ENCODE results near the gene LRBA. TPM values are rescaled to one million over a fixed set of nuclear protein-coding genes. Genes with fewer than 3 reads are reported as not detected.

The LRBA gene
- total and polyA plus RNA-seq, 9 donors = 9.7 to 49.2 (median 30.4) TPM

DNA sequence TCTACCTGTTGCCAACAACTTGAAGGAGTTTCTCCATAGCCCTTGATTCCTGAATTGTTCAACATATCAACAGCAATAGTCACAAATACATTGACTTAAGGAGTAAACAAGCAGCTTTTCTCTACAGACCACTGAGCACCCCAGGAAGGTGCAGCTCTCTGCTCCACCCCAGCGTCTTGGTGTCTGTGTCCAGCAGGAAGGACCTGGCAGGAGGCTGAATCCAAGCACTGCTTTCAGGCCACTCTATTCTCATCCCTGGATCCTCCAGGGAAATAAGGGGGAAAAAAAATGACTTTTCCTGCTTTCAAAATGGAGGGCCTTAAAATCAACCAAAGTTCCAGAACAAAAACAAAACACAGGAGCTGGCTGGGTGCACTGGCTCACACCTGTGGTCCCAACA, 593.5 kb downstream of the LRBA start:
- no peaks in the 10 kb centered on the region for H3K36me3 ChIP-seq
- no peak for DNase-seq
- no peak overlapping the region for H3K27ac ChIP-seq
- H3K4me1 ChIP-seq (ENCODE audit: insufficient read depth) = no peaks in the 10 kb centered on the region
- H3K9me3 ChIP-seq = no peaks in the 10 kb centered on the region
- TF ChIP-seq EP300 (IDR thresholded peaks at IDR 0.05) (no peak), CTCF (IDR thresholded peaks at IDR 0.05) (no peak), POLR2A (IDR thresholded peaks at IDR 0.05) (no peak)
- WGBS, 3 donors = 75 to 89% (median 85%) methylated on average over 1 of the region's 1 CpG
- intact Hi-C loops (cut with DNase I) = no loop called here
- H3K27me3 ChIP-seq = no peaks in the 10 kb centered on the region
- H3K4me3 ChIP-seq = no peak overlapping the region

- Histone ChIP-seq H3K4me1 (ENCODE audit: insufficient read depth) (no peaks in the 10 kb centered on the region), H3K4me3 (no peak overlapping the region), H3K9me3 (no peaks in the 10 kb centered on the region), H3K27me3 (no peaks in the 10 kb centered on the region), H3K36me3 (no peaks in the 10 kb centered on the region), H3K27ac (no peak overlapping the region)
- WGBS, 3 donors = 95 to 97% (median 96%) methylated on average over 4 of the region's 4 CpGs
- intact Hi-C loops (cut with DNase I) = no loop called here
- DNase-seq = no peak
- TF ChIP-seq EP300 (IDR thresholded peaks at IDR 0.05) (no peak), POLR2A (IDR thresholded peaks at IDR 0.05) (no peak), CTCF (IDR thresholded peaks at IDR 0.05) (no peak)
Observed at GRCh38 chr4:150419939-150420338, 595.1 kb downstream of the LRBA start.

DNA sequence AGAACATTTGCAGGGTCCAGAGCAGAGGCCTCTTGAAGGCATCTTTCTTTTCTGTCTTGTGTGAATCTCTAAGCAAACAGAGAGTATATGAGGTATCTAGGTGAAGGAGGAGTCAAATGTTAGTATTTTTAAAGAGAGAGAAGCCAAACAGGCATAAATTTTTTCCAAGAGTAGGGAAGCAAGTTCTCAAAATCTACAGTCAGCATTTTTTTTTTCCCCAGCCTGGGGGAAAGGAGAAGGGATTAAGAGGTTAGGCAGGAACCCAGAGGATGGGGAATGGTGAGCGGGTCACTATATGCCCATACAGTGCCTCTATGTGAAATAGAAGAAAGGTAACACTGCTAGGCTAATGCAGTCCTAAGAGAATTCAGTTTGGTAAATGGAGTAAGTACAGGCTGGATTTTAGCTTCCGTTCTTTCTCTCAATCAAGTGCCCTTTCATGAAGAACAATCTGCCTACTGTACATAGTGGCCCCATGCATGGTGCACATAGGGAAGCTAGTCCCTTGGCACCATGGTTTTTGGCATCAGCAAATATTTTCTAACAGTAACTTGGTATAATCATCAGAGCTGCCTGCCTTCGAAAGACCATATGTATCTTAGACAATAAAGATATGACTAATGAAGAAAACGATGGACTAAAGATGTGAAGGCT, 596.2 kb downstream of the LRBA start:
- Histone ChIP-seq H3K4me1 (ENCODE audit: insufficient read depth) (no peaks in the 10 kb centered on the region), H3K36me3 (no peaks in the 10 kb centered on the region), H3K4me3 (no peak overlapping the region), H3K9me3 (no peaks in the 10 kb centered on the region), H3K27me3 (no peaks in the 10 kb centered on the region), H3K27ac (no peak overlapping the region)
- WGBS, 3 donors = 96 to 98% (median 97%) methylated on average over 4 of the region's 4 CpGs
- no peak for TF ChIP-seq CTCF (IDR thresholded peaks at IDR 0.05)
- TF ChIP-seq EP300 (IDR thresholded peaks at IDR 0.05) = no peak
- no peak for TF ChIP-seq POLR2A (IDR thresholded peaks at IDR 0.05)
- DNase-seq = no peak
- intact Hi-C loops (cut with DNase I) = no loop called here

DNA sequence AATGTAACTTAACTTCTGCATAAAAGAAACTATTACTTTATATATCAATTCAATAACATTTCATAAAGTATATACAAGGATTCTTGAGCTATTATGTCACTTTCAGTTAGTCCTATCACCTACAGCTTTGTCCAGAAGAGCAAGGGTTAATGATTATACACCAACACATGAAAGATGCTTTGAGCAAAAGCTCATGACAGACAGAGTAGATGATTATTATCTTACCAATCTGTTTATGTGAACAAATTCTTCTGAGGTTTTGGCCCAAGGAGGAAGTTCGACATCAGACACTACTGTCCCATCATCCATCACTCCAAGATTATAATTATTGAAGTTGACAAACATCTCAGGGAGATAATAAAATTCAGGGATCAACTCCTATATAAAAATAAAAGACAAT, 599.9 kb downstream of the LRBA start:
- 74 to 87% (median 80%) methylated on average over 1 of the region's 1 CpG for WGBS, 3 donors

More for the DNA sequence above, 599.9 kb downstream of the LRBA start:
- H3K4me1 ChIP-seq (ENCODE audit: insufficient read depth) = no peaks in the 10 kb centered on the region
- H3K36me3 ChIP-seq = no peaks in the 10 kb centered on the region
- TF ChIP-seq EP300 (IDR thresholded peaks at IDR 0.05) (no peak), POLR2A (IDR thresholded peaks at IDR 0.05) (no peak), CTCF (IDR thresholded peaks at IDR 0.05) (no peak)
- no peak overlapping the region for H3K4me3 ChIP-seq
- no peak for DNase-seq
- intact Hi-C loops (cut with DNase I) = no loop called here
- H3K9me3 ChIP-seq = no peaks in the 10 kb centered on the region
- no peaks in the 10 kb centered on the region for H3K27me3 ChIP-seq
- H3K27ac ChIP-seq = no peak overlapping the region

All from ovary (tissue), 9 donors.